ENCODE data around the gene LMAN2. TPM values are rescaled to one million over a fixed set of nuclear protein-coding genes. Genes with fewer than 3 reads are reported as not detected.
A peak's percentile ranks its signal among the peaks of the same experiment; 100 is the strongest.
"Not testable (repeated sequence)": the region's sequence is repeated elsewhere in the genome, so short reads cannot be mapped to it uniquely, and the experiment has no call there.

LMAN2 gene
- total RNA-seq, 1 donor from 2014 or later, result 252 TPM

DNA sequence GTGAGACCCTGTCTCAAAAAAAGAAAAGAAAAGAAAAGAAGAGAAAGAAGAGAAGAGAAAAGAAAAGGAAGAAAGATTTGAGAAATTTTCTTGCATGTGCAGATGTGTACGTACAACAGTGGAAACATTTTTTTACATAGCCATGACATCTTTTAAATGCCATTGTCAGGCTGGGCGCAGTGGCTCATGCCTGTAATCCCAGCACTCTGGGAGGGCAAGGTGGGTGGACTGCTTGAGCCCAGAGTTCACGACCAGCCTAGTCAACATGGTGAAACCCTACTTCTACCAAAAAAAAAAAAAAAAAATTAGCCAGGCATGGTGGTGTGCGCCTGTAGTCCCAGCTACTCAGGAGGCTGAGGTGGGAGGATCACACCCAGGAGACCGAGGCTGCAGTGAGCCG lies 6.6 kb downstream of the LMAN2 start:
- no peak for DNase-seq (ENCODE audit: low read depth)
- no peak overlapping the region for H3K4me3 ChIP-seq (ENCODE audit: low read depth, low read length)
- TF ChIP-seq, protein P1, sequence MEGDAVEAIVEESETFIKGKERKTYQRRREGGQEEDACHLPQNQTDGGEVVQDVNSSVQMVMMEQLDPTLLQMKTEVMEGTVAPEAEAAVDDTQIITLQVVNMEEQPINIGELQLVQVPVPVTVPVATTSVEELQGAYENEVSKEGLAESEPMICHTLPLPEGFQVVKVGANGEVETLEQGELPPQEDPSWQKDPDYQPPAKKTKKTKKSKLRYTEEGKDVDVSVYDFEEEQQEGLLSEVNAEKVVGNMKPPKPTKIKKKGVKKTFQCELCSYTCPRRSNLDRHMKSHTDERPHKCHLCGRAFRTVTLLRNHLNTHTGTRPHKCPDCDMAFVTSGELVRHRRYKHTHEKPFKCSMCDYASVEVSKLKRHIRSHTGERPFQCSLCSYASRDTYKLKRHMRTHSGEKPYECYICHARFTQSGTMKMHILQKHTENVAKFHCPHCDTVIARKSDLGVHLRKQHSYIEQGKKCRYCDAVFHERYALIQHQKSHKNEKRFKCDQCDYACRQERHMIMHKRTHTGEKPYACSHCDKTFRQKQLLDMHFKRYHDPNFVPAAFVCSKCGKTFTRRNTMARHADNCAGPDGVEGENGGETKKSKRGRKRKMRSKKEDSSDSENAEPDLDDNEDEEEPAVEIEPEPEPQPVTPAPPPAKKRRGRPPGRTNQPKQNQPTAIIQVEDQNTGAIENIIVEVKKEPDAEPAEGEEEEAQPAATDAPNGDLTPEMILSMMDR (conservative IDR thresholded peaks at IDR 0.05; ENCODE audit: low read depth, low read length), result no peak

DNA sequence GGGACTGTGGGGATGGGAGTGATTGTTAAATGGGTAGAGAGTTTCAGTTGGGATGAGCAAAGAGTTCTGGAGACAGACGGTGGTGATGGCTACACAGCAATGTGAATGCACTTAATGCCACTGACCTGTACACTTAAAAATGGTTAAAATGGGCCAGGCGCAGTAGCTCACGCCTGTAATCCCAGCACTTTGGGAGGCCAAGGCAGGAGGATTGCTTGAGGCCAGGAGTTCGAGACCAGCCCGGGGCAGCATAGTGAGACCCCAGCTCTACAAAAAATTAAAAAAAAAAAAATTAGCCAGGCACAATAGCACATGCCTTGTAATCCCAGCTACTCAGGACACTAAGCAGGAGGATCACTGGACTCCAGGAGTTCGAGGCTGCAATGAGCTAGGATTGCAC lies 7.7 kb downstream of the LMAN2 start:
- TF ChIP-seq, protein P1 (conservative IDR thresholded peaks at IDR 0.05; ENCODE audit: low read depth, low read length), result no peak
- no peak for DNase-seq (ENCODE audit: low read depth)
- no peak overlapping the region for H3K4me3 ChIP-seq (ENCODE audit: low read depth, low read length)

- not testable (repeated sequence) for DNase-seq (ENCODE audit: low read depth)
Measured at GRCh38 chr5:177343000-177343399, 8.5 kb downstream of the LMAN2 start.

DNA sequence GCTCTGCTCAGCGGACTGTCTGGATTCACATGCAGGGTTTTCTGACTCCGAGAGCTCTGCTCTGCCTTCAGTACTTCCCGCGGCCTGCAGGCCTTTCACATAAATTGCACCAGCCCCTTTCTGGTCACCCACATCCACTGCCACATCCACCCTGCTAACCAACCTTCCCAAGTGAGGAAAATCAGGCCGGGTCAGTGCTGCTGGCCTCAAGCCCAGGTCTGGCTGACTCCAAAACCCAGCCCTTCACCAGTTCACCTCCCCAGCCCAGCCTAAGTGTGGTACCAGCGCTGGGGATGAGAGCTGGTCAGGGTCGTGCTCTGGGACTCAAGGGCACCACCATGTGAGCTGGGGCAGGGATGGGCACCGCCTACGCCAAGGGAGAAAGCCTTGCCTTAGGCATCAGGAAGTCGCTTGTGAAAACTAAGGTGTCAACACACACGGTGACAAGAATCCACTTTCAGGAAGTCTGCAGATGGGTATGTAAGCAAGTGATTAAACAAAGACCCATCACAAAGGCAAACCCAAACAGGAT lies 12.3 kb downstream of the LMAN2 start:
- DNase-seq (ENCODE audit: low read depth), result no peak
- TF ChIP-seq, protein P1 (conservative IDR thresholded peaks at IDR 0.05; ENCODE audit: low read depth, low read length), result no peak
- no peak overlapping the region for H3K4me3 ChIP-seq (ENCODE audit: low read depth, low read length)

More at GRCh38 chr5:177343000-177343399, 8.5 kb downstream of the LMAN2 start:
- not testable (repeated sequence) for H3K4me3 ChIP-seq (ENCODE audit: low read depth, low read length)

DNA sequence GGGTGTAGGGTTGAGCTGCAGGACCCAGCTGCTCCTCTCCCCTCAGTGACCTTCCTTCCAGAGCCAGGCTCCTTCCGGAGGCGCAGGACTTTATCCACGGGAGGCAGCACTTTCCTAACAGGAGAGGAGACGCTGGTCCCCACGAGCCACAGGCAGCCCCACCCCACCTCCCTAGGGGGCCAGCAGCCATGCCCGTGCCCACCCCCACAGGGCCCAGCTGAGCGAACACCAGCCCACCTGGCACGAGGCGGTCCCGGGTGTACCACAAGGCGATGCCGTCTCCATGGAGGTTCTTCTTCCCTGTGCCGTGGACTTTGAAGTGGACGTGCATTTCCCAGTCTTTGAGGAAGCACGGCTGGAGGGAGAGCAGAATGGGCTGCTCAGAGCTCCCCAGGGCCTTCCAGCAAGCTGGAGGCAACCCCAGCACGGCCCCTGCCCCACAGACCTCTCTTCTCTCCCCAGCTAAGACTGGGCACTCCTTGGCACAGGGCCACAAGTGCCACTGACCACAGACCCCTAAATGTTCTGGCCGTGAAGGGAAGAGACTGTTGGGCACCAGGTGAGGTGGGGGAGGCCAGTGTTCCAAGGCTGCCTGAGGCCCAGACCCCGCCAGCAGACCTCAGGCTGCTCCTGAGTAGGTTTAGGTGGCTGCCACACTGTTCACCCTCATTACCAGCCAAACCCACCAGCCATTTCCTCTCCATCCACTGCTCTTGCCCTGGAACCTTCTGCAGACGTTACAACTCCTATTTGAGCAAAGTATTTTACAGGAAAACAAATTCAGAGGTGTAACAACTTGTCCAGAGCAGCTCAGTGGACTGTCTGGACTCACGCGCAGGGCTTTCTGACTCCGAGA lies 13.0 kb downstream of the LMAN2 start:
- DNase-seq (ENCODE audit: low read depth), result no peak
- TF ChIP-seq, protein P1 (conservative IDR thresholded peaks at IDR 0.05; ENCODE audit: low read depth, low read length), result no peak
- no peak overlapping the region for H3K4me3 ChIP-seq (ENCODE audit: low read depth, low read length)

DNA sequence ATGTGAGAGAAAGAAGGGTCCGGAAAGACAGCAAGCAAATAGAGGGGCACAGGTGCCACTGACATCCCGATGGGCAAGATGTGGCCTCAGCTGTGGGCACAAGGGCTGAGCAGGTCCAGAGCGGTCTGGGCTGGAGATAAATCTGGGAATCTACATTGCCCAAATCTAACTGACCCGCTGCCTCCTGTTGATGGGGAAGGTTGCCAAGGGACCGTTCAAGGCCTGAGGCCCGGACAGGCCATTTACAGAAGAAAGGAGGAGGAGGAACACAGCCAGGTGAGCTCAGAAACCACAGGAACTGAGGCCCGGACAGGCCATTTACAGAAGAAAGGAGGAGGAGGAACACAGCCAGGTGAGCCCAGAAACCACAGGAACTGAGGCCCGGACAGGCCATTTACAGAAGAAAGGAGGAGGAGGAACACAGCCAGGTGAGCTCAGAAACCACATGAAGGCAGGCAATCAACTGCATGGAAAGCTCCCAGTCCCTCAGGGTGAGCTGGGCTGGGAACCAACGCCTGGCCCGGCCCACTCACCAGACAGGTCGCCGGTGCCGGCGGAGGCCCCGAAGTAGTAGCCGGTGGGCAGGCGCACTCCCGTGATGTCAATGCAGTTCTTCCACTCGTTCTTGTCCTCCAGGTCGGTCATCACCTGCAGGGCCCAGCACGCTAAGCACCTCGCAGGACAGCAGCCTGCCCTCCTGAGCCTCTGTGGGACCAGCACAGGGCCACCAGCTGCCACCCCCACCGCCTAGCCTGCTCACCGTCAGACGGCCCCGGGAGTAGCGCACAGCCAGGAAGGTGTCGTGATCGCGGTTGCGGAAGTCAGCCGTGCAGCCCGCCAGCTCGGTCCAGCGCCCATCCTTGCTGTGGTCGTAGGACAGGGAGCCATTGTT lies 14.6 kb downstream of the LMAN2 start:
- TF ChIP-seq, protein P1 (conservative IDR thresholded peaks at IDR 0.05; ENCODE audit: low read depth, low read length), result no peak
- DNase-seq (ENCODE audit: low read depth), result no peak

DNA sequence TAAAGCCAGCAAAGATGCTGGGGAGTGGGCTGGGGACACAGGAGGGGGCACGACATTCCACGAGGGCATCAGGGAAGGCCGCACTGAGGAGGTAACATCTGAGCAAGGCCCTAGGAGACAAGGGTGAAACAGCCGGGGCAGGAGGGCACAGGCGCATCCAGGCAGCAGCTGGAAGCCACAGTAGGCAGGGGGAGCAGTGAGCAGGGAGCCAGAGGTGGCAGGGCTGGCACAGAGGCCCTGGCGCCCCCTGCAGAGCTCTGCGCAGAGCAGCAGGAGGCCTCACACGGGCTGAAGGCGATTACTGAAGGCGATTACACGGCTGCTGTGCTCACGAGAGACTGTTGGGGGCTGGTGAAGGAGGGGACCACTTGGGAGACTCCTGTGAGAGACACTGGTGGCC lies 15.4 kb downstream of the LMAN2 start:
- TF ChIP-seq, protein P1 (conservative IDR thresholded peaks at IDR 0.05; ENCODE audit: low read depth, low read length), result peak; percentile 71
- no peak for DNase-seq (ENCODE audit: low read depth)
- no peak overlapping the region for H3K4me3 ChIP-seq (ENCODE audit: low read depth, low read length)

More for the DNA sequence above, 14.6 kb downstream of the LMAN2 start:
- no peak overlapping the region for H3K4me3 ChIP-seq (ENCODE audit: low read depth, low read length)

Measured in epithelial cell of proximal tubule (primary cell).